DND-41 (cell line): Measurements from ENCODE around the gene TGFB1.

Source experiments
- ATAC-seq: fragments of 200-7000 bp; cut with Tn5 transposase; 3 replicates; pipeline ENCODE4 v1.9.1; 2021; ENCODE audit warnings: low read depth; ENCODE audit not compliant: insufficient read depth
- DNase-seq: peaks from one replicate; pipeline ENCODE4 v3.0.0-alpha.2; 2020
- H2AFZ ChIP-seq: 2 replicates; pipeline ENCODE4 v1.6.0; 2012; ENCODE audit warnings: low read depth, low read length
- H3K27ac ChIP-seq: 2 replicates; pipeline ENCODE4 v1.5.1; 2012; ENCODE audit warnings: low read length, inconsistent platforms
- H3K27me3 ChIP-seq: fragments of 200-600 bp; sonication (generic); 2 replicates; pipeline ENCODE4 v1.6.0; 2012; ENCODE audit warnings: low read length, mild to moderate bottlenecking, inconsistent platforms; ENCODE audit not compliant: insufficient read depth, poor library complexity
- H3K36me3 ChIP-seq: 2 replicates; pipeline ENCODE4 v1.5.1; 2012; ENCODE audit warnings: low read length, inconsistent platforms; ENCODE audit not compliant: insufficient read depth
- H3K4me1 ChIP-seq: 2 replicates; pipeline ENCODE4 v1.5.1; 2012; ENCODE audit warnings: mild to moderate bottlenecking, low read length; ENCODE audit not compliant: insufficient read depth
- H3K4me2 ChIP-seq: 2 replicates; pipeline ENCODE4 v1.6.0; 2012; ENCODE audit warnings: mild to moderate bottlenecking, moderate library complexity, low read length, inconsistent platforms; ENCODE audit not compliant: insufficient read depth
- H3K4me3 ChIP-seq, 2 experiments: fragments of 200-600 bp in 1 of 2; shearing (Covaris generic) in 1 of 2; 2 replicates each; pipeline ENCODE4 v1.5.1; 2012 to 2016; ENCODE audit warnings: inconsistent platforms in 2 of 2, low read length in 2 of 2, mild to moderate bottlenecking in 2 of 2, low read depth in 1 of 2, moderate library complexity in 1 of 2
- H3K79me2 ChIP-seq: 2 replicates; pipeline ENCODE4 v1.6.0; 2012; ENCODE audit warnings: low read length, inconsistent platforms; ENCODE audit not compliant: insufficient read depth
- H3K9ac ChIP-seq: 2 replicates; pipeline ENCODE4 v1.6.0; 2012; ENCODE audit warnings: low read depth, mild to moderate bottlenecking, inconsistent platforms, low read length, moderate library complexity
- H3K9me3 ChIP-seq: 2 replicates; pipeline ENCODE4 v1.5.1; 2012; ENCODE audit warnings: low read length, moderate library complexity, mild to moderate bottlenecking, inconsistent platforms; ENCODE audit not compliant: insufficient read depth, severe bottlenecking
- H4K20me1 ChIP-seq: 2 replicates; pipeline ENCODE4 v1.6.0; 2012; ENCODE audit warnings: low read length; ENCODE audit not compliant: insufficient read depth
- EZH2 ChIP-seq: IDR thresholded peaks from 3 replicates; pipeline ENCODE4 v1.6.1; 2012; ENCODE audit warnings: borderline replicate concordance, low read depth, mild to moderate bottlenecking, moderate library complexity, low read length, inconsistent platforms; ENCODE audit not compliant: severe bottlenecking
- TF ChIP-seq, protein P1 (sequence below): IDR thresholded peaks from 2 replicates; pipeline ENCODE4 v1.5.1; 2012; ENCODE audit warnings: borderline replicate concordance, low read length, moderate library complexity, mild to moderate bottlenecking; ENCODE audit not compliant: poor library complexity, severe bottlenecking; ENCODE audit errors: extremely low read depth

Gene TGFB1

DNA sequence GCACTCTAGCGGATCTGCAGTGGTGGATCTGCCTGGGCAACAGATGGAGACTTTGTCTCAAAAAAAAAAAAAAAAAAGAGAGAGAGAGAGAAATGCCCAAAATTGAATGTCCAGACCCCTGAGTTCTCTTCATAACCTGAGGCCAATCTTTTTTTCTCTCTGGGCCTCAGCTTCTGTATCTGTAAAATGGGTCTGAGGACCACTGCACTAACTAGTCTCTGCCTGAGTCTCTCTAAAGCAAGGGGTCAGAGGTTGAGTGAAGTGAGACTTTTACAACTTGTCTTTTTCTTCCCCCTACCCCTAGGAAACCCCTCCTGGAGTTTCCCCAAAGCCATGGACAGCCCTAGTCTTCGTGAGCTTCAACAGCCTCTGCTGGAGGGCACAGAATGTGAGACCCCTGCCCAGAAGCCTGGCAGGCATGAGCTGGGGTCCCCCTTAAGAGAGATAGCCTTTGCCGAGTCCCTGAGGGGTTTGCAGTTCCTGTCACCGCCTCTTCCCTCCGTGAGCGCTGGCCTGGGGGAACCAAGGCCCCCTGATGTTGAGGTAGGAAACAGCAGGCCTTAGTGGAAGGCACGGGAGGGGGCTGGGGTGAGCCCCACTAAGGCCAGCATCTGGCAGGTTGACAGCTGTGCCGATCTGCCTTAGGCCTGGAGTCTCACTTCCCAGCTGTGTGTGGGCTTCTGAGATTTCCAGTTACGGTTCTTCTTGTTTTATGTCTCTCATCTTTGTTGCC lies 24.4 kb upstream of the TGFB1 start:
- H4K20me1 ChIP-seq: no peaks in the 10 kb centered on the region; the same call in 1 of the 2 replicates
- no peaks in the 10 kb centered on the region for H3K79me2 ChIP-seq
- no peak overlapping the region for H3K4me3 ChIP-seq
- peaks cover 9% of the 10 kb centered on the region for H3K36me3 ChIP-seq
- no peaks in the 10 kb centered on the region for H3K9me3 ChIP-seq
- no peak overlapping the region for H3K4me2 ChIP-seq
- no peak overlapping the region for H3K27ac ChIP-seq
- no peak for DNase-seq
- 0 out of 3 replicates have a peak, but pooled peaks have one; percentile 24 for ATAC-seq
- TF ChIP-seq EZH2: no peak
- TF ChIP-seq, protein P1, sequence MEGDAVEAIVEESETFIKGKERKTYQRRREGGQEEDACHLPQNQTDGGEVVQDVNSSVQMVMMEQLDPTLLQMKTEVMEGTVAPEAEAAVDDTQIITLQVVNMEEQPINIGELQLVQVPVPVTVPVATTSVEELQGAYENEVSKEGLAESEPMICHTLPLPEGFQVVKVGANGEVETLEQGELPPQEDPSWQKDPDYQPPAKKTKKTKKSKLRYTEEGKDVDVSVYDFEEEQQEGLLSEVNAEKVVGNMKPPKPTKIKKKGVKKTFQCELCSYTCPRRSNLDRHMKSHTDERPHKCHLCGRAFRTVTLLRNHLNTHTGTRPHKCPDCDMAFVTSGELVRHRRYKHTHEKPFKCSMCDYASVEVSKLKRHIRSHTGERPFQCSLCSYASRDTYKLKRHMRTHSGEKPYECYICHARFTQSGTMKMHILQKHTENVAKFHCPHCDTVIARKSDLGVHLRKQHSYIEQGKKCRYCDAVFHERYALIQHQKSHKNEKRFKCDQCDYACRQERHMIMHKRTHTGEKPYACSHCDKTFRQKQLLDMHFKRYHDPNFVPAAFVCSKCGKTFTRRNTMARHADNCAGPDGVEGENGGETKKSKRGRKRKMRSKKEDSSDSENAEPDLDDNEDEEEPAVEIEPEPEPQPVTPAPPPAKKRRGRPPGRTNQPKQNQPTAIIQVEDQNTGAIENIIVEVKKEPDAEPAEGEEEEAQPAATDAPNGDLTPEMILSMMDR: no peak
- H3K9ac ChIP-seq: no peak overlapping the region
- no peaks in the 10 kb centered on the region for H3K27me3 ChIP-seq
- H2AFZ ChIP-seq: no peak overlapping the region
- no peaks in the 10 kb centered on the region for H3K4me1 ChIP-seq

DNA sequence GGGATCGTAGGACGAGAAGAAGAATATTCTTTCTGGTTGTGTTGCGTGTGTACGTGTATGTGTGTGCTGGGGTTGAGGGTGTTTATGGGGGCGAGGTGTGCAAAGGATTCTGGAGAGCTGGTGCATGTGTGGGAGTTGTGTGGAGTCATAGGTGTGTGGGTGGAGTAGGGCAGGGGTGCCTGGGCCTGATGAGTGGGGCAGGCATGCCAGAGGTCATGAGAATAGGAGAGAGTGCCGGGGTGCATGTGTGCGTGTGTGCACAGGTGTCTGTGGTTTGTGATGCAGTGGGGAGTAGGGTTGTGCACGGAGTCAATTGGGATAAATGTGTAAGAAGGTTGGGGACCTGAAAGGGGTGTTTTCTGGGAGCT lies 23.3 kb upstream of the TGFB1 start:
- Histone ChIP-seq H3K4me1 (no peaks in the 10 kb centered on the region), H3K27ac (no peak overlapping the region), H3K79me2 (no peaks in the 10 kb centered on the region), H4K20me1 (no peaks in the 10 kb centered on the region), H2AFZ (no peak overlapping the region), H3K27me3 (no peaks in the 10 kb centered on the region), H3K9me3 (no peaks in the 10 kb centered on the region), H3K36me3 (no peaks in the 10 kb centered on the region), H3K4me2 (no peak overlapping the region), H3K9ac (no peak overlapping the region), H3K4me3 (no peak overlapping the region)
- TF ChIP-seq EZH2: no peak
- TF ChIP-seq, protein P1: no peak
- DNase-seq (no peak), ATAC-seq (no peak)

DNA sequence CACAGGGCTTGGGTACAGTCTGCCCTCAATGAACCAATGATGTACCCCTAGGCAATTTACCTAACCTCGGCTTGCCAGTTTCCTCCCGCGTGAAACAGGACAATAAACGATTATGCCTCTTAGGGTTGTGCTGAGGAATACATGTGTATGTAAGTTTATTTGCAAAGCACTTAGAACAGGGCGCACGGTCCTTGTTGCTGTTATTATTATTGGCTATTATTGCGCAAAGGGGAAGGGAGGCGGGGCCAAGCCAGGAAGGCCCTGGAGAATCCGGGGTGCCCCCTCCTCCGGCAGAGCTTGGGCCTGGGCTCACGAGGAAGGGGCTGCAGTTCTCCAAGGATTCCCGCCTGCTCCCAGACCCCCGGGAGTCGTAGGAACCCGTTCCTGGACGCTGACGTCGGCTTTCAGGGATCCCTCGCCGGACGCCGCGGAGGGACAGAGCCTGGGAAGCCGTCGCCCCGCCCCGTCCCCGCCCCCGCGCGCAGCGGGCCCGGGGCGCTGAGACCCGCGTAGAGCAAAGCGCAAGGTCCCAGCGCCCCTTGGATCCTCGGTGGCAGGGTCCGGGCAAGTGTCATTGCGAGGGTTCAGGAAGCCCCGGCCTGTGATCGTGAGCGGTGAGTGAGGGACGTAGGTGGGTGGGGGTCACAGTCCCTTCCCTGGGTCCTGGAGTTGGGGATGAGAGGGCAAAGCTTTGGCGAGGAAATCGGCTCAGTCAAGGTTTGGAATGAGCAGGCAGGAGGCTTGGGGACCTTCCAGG lies 22.7 kb upstream of the TGFB1 start, which contains the start of gene TMEM91:
Gene TMEM91 (plus strand): TSS at position 293 of the 757 bp plus-strand sequence. CDS start 1,777 bp downstream, outside the sequence.
- no peaks in the 10 kb centered on the region for H3K9me3 ChIP-seq
- ATAC-seq (no peak), DNase-seq (no peak)
- no peak for TF ChIP-seq EZH2
- TF ChIP-seq, protein P1: no peak
- H3K9ac ChIP-seq: no peak within 1 kb of the TSS
- no peaks in the 10 kb centered on the region for H3K27me3 ChIP-seq
- H3K36me3 ChIP-seq: no peaks in the 10 kb centered on the region
- H3K4me2 ChIP-seq: no peak within 1 kb of the TSS
- no peak within 1 kb of the TSS for H3K27ac ChIP-seq
- H2AFZ ChIP-seq: no peak within 1 kb of the TSS
- no peaks in the 10 kb centered on the region for H4K20me1 ChIP-seq
- H3K4me3 ChIP-seq: no peak within 1 kb of the TSS
- peaks cover 2% of the 10 kb centered on the region; the same call in 1 of the 2 replicates for H3K79me2 ChIP-seq
- no peaks in the 10 kb centered on the region for H3K4me1 ChIP-seq
